Measurements from ENCODE around the gene TRIM49D1.
"Not testable (repeated sequence)": the region's sequence is repeated elsewhere in the genome, so short reads cannot be mapped to it uniquely, and the experiment has no call there.

Gene TRIM49D1, protein sequence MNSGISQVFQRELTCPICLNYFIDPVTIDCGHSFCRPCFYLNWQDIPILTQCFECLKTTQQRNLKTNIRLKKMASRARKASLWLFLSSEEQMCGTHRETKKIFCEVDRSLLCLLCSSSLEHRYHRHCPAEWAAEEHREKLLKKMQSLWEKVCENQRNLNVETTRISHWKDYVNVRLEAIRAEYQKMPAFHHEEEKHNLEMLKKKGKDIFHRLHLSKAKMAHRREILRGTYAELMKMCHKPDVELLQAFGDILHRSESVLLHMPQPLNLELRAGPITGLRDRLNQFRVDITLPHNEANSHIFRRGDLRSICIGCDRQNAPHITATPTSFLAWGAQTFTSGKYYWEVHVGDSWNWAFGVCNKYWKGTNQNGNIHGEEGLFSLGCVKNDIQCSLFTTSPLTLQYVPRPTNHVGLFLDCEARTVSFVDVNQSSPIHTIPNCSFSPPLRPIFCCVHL

DNA sequence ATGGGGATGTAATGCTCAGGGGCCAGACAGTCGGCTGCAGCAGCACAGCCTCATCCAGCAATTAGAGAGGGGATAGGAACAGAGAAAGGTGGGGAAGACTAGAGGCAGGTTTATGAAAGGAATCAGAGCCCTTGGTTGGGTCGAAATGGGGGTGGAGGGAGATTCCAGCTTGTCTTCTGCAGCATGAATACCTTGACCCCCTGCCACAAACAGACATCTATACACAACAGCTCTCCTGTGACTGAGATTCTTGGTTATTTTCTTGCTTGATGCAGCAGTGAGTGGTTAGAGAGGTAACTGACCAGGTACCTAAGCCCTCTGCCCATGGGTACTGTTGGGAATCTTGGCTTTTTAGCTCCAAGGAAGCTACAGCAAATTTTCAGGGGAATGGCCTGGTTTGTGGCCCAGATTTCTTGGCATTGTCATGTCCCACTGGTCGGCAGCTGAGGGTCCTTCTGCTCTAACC, at the start of gene TRIM49D1:
Gene TRIM49D1 (minus strand): TSS at position 51 of the 466 bp plus-strand sequence. CDS start 4,535 bp downstream, outside the sequence.
- no peak for DNase-seq

DNA sequence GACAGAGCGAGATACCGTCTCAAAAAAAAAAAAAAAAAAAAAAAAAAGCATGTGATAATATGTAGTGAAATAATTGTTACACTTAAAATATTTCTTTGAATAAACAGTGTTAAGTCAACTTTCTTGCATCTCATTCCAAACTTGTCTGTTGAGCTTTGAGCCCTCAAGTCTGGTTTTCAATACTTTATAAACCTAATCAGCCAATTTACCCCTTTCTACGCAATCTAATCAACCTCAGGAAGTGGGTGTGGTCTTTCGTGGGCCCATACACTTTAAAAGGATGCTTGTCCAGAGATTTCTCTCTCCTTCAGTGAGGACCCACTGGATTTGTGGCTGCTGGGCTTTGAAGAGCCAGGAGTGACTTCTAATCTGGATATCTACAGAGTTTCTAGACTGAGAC, 43.7 kb upstream of the TRIM49D1 start, which contains the start of gene TRIM64:
Gene TRIM64 (plus strand): TSS at position 301 of the 400 bp plus-strand sequence. CDS start 2,467 bp downstream, outside the sequence.
- not testable (repeated sequence) for DNase-seq

DNA sequence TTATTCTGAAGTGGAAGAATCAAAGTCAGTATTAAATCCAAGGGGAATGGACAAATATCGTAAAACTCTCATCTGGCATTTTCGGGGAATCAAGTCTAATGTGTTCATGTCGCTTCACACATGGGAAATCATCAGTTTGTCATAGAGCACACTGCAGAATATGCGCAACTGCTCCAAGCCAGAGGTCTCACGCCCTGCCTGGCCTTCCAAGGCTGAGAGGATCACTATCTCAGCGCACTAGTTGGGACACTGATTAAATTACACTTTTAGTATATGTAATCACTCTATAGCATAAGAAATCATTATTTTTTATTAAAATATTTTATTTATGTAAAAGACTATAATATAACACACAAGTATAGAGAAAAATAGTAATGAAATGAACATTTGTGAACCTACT, 38.8 kb upstream of the TRIM49D1 start:
- DNase-seq: not testable (repeated sequence)

DNA sequence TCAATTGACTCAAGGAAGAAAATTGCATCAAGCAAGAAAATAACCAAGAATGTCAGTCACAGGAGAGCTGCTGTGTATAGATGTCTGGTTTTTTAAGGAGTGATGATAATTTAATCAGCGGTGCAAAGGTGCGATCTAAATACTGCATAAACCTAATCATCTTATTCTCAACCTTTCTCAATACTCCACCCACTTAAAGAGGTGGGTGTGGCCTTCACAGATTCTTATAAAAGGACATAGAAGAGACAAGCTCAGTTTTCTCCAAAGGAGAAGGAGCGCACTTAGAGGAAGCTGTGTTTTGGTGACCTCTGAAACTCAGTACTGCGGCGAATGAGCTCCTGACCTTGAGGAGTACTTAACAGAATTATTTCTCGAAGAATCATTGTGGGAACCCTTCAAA, 1.7 kb upstream of the TRIM49D1 start, which contains the start of gene TRIM49D2:
Gene TRIM49D2 (plus strand): TSS at position 301 of the 400 bp plus-strand sequence. CDS start 2,698 bp downstream, outside the sequence.
- not testable (repeated sequence) for DNase-seq

DNA sequence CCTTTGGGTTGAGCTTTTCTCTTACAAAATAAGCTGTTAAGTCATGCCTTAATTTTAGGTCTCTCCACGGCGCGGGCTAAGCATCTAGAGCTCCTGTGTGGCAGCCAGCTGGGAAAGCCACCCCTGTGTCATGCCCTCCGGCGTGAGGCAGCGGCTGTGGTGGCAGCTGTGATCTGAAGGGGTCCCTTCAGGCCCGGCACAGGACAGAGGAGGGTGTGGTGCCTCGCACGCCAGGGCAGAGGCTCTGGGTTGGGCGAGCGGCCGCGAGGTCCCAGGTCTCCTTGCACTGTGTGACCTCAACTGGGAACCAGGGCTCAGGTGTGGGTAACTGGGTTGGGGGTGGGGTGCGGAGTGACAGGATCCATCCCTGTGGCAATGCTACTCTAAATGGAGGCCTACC, 21.2 kb downstream of the TRIM49D1 start:
- not testable (repeated sequence) for DNase-seq

DNA sequence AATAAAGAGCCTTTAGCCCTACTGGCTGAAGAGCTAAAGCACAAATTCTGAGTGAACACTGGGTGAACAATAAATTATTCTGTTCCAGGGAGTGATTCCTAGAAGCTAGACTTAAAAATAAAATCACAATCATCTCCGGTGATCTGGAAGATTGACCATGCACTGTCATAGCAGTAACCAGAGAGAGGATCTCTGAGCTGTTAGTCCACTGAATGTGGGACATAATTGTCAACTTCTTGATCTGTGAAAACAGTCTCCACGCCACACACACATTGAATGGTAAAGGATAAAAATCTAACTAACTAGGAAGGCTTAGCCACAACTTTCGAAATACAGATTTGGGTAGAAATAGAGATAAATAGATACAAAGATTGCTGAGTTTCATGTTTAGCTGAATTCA, 28.8 kb downstream of the TRIM49D1 start:
- DNase-seq: not testable (repeated sequence)

DNA sequence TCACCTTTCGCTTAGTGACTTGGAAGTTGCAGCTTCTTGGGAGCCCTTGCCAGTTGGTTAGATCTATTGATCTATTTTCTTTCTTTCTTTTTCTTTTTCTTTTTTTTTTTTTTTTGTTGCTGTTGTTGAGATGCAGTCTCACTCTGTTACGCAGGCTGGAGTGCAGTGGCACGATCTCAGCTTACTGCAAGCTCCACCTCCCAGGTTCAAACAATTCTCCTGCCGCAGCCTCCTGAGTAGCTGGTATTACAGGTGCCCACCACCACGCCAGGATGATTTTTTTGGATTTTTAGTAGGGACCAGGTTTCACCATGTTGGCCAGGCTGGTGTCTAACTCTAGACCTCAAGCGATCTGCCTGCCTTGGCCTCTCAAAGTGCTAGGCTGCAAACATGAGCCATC, 44.5 kb downstream of the TRIM49D1 start:
- not testable (repeated sequence) for DNase-seq

DNA sequence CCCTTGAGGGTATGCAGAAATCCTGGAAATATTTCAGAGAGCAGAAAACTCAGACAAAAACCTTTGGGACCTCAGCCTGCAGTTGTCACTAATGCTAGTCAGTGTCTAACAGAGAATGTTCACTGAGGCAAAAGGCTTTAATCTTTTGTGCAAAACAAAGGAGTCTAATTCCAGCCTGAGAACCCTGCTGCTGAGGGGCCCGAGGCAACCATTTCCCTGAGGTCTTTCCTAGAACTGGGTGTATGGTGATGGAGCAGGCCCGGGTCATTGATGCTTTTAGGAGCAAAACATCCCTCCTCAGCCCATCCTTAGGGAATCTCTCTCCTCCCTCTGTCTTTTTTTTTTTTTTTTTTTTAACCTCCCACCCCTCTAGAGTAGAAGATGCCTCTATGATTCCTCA, 49.5 kb downstream of the TRIM49D1 start:
- not testable (repeated sequence) for DNase-seq

DNA sequence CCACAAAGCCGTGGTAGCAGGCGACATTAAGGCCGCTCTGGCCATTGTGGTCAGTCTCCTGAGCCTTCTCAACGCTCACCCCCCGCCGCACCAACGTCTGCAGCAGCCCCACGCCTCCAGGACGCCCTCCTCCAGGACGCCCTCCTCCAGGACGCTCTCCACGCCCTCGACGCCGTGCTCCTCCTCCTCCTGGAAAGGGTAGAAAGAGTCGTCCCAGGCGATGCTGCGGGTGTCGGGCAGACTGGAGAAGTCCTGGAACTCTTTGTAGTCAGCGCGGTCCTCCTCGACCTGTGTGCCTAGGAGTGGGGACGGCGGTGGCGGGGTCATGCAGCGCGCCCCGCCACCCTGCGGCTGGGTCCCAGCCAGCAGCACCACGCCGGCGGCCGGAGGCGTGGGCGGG, 56.8 kb downstream of the TRIM49D1 start:
- DNase-seq: not testable (repeated sequence)

DNA sequence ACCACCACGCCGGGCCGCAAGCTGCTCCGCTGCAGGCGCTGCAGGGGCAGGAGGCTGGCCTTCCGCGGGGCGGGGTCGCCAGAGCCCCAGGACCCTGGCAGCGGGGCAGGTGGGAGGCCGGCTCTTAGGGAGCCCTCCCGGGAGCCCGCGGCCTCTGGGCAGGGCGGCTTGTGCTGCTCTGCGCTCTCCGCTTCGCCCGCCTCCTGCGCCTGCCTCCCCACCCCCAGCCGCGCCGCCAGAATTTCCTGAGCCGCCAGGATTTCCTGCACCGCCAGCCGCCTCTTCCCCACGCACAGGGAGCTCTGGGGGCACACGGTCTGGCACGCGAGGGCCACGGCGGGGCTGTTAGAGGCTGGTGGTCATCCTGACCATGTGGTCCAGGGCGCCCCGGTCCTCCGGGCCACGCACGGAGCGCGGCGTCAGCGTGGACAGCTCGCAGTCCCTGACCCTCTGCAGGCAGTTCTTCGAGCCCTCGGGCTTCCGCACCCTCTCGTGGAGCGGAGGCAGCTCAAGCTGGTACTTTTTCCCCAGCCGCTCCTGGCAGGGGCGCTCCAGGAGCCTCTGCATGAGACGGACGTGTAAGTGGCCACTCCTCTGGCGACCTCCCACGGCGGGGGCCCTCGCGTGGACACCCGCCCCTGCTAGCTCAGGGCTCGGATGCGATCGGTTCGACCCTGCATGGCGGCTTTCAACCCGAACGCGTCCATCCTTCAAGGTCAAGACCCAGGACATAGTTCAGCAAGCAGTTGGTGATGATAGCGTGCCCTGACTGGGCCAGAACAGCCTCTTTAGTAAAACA, 57.9 kb downstream of the TRIM49D1 start:
- not testable (repeated sequence) for DNase-seq

Measured in activated CD8-positive, alpha-beta memory T cell treated with anti-CD3 and anti-CD28 coated beads, Interleukin-2, amount 50 U/mL, for 4 hours (primary cell).